Activated CD4-positive, alpha-beta T cell treated with anti-CD3 and anti-CD28 coated beads for 1 hour (primary cell): ENCODE data around the gene NUP214.
A peak's percentile ranks its signal among the peaks of the same experiment; 100 is the strongest.
"Not testable (repeated sequence)": the region's sequence is repeated elsewhere in the genome, so short reads cannot be mapped to it uniquely, and the experiment has no call there.

Experiments used
- DNase-seq: peaks from one replicate; pipeline ENCODE4 v3.0.0-alpha.2; 2020

The NUP214 gene

GRCh38 chr9:131264231-131264630 lies 138.8 kb downstream of the NUP214 start:
- DNase-seq: no peak

GRCh38 chr9:131266266-131267229 lies 141.2 kb downstream of the NUP214 start:
- DNase-seq: no peak

- DNase-seq: no peak
Observed at GRCh38 chr9:131270171-131271015, 145.0 kb downstream of the NUP214 start.

GRCh38 chr9:131271016-131271273 lies 145.6 kb downstream of the NUP214 start:
- DNase-seq: not testable (repeated sequence)

- DNase-seq: no peak
Observed at GRCh38 chr9:131271506-131271931, 146.1 kb downstream of the NUP214 start.

- no peak for DNase-seq
Observed at GRCh38 chr9:131272212-131272611, 146.8 kb downstream of the NUP214 start.

- DNase-seq: no peak
Observed at GRCh38 chr9:131273146-131273855, 147.9 kb downstream of the NUP214 start.

GRCh38 chr9:131273856-131274673 lies 148.7 kb downstream of the NUP214 start:
- DNase-seq: no peak

- DNase-seq: no peak
Observed at GRCh38 chr9:131274674-131275331, 149.4 kb downstream of the NUP214 start.

GRCh38 chr9:131275332-131276093 lies 150.1 kb downstream of the NUP214 start:
- DNase-seq: no peak

GRCh38 chr9:131276094-131276888 lies 150.9 kb downstream of the NUP214 start, which contains the start of gene FAM78A:
Gene FAM78A (minus strand): TSS chr9:131276510. CDS start chr9:131276179, 331 bp downstream.
- DNase-seq: no peak

- DNase-seq: no peak
Observed at GRCh38 chr9:131276891-131277286, 151.5 kb downstream of the NUP214 start.

- no peak for DNase-seq
Observed at GRCh38 chr9:131277287-131277909, 152.0 kb downstream of the NUP214 start.

GRCh38 chr9:131277910-131278701 lies 152.7 kb downstream of the NUP214 start:
- peak; percentile 51 for DNase-seq

- no peak for DNase-seq
Observed at GRCh38 chr9:131278702-131279111, 153.3 kb downstream of the NUP214 start.

- DNase-seq: no peak
Observed at GRCh38 chr9:131279196-131279862, 153.9 kb downstream of the NUP214 start.

- DNase-seq: no peak
Observed at GRCh38 chr9:131279863-131280570, 154.6 kb downstream of the NUP214 start.
